ENCODE data around the gene ZNF574. TPM values are rescaled to one million over a fixed set of nuclear protein-coding genes. Genes with fewer than 3 reads are reported as not detected.

Gene ZNF574, protein sequence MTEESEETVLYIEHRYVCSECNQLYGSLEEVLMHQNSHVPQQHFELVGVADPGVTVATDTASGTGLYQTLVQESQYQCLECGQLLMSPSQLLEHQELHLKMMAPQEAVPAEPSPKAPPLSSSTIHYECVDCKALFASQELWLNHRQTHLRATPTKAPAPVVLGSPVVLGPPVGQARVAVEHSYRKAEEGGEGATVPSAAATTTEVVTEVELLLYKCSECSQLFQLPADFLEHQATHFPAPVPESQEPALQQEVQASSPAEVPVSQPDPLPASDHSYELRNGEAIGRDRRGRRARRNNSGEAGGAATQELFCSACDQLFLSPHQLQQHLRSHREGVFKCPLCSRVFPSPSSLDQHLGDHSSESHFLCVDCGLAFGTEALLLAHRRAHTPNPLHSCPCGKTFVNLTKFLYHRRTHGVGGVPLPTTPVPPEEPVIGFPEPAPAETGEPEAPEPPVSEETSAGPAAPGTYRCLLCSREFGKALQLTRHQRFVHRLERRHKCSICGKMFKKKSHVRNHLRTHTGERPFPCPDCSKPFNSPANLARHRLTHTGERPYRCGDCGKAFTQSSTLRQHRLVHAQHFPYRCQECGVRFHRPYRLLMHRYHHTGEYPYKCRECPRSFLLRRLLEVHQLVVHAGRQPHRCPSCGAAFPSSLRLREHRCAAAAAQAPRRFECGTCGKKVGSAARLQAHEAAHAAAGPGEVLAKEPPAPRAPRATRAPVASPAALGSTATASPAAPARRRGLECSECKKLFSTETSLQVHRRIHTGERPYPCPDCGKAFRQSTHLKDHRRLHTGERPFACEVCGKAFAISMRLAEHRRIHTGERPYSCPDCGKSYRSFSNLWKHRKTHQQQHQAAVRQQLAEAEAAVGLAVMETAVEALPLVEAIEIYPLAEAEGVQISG
- total RNA-seq: 16.3 TPM

GRCh38 chr19:42075616-42076379, at the start of gene ZNF574:
Gene ZNF574 (plus strand): TSS chr19:42076166. CDS start chr19:42078607, 2,441 bp downstream.

DNA sequence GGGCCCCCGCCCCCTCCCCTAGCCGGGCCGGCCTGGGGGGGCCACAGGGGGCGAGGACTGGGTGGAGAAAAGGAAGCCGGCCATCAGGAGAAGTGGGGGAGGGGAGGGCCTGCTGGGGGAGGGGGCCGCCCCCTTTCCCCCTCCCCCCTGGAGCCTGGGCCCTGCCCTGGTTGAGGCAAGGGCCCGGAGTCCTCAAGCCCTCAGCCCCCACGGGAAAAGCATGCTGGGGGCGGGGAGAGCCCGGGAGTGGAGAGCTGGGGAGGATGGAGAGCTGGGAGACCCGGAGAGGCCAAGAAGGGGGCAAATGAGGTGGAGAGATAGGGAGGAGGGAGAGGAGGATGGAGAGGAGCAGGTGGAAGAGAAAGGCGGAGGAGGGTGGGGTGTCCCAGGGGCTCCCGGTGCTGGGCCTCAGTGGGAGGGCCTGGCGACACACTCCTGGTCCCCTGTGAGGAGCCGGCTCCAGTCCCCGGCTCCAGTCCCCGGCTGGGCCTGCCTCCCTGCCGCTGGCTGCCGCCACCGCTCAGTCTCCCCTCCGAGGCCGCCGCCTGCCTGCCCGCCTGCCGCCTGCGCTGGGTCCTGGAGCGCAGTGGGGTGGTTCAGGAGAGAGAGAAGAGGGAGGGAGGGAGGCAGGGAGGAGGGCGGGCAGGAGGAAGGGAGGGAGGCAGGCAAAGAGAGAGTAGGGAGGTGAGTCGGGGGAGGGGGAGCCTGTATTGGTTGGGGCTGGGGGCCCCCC, 6.2 kb upstream of the ZNF574 start, which contains the start of gene GRIK5:
TSS of gene GRIK5 (minus strand) at position 588 of the 733 bp plus-strand sequence. CDS start 4,436 bp downstream, outside the sequence.

Other genes starting within 250 kb of the ZNF574 start
- not detected for gene LYPD4, start 231.5 kb upstream of the ZNF574 start, total RNA-seq
- gene DMRTC2, start 231.1 kb upstream of the ZNF574 start, total RNA-seq: not detected
- gene RPS19, start 215.9 kb upstream of the ZNF574 start, total RNA-seq: 374 TPM
- not detected for gene CD79A, start 198.9 kb upstream of the ZNF574 start, total RNA-seq
- 24.4 TPM for gene ARHGEF1, start 193.0 kb upstream of the ZNF574 start, total RNA-seq
- not detected for gene ERFL, start 147.7 kb upstream of the ZNF574 start, total RNA-seq
- gene RABAC1, start 116.8 kb upstream of the ZNF574 start, total RNA-seq: 77.9 TPM
- gene ATP1A3, start 81.9 kb upstream of the ZNF574 start, total RNA-seq: 217 TPM
- 36.9 TPM for gene GRIK5, start 6.0 kb upstream of the ZNF574 start, total RNA-seq
- gene POU2F2, start 56.3 kb downstream of the ZNF574 start, total RNA-seq: 12.2 TPM
- gene DEDD2, start 141.5 kb downstream of the ZNF574 start, total RNA-seq: 23.2 TPM
- gene ZNF526, start 144.1 kb downstream of the ZNF574 start, total RNA-seq: 6.9 TPM
- 33.2 TPM for gene GSK3A, start 166.4 kb downstream of the ZNF574 start, total RNA-seq
- 9.4 TPM for gene ERF, start 179.0 kb downstream of the ZNF574 start, total RNA-seq
- 38.2 TPM for gene CIC, start 193.1 kb downstream of the ZNF574 start, total RNA-seq
- 2.8 TPM for gene PRR19, start 226.0 kb downstream of the ZNF574 start, total RNA-seq
- 203 TPM for gene PAFAH1B3, start 226.5 kb downstream of the ZNF574 start, total RNA-seq
- 77.6 TPM for gene TMEM145, start 237.1 kb downstream of the ZNF574 start, total RNA-seq
- gene MEGF8, start 249.5 kb downstream of the ZNF574 start, total RNA-seq: 54.8 TPM

All from parietal lobe (tissue), 1 donor.